Neural cell (in vitro differentiated cells): ENCODE results near the gene KCNIP3. TPM values are rescaled to one million over a fixed set of nuclear protein-coding genes. Genes with fewer than 3 reads are reported as not detected.

Experiments
- H2AFZ ChIP-seq: fragments of 200-600, 300-800 bp; sonication (generic), shearing (Covaris generic); 2 replicates; pipeline ENCODE4 v1.6.0; 2014; ENCODE audit warnings: low read depth, mild to moderate bottlenecking, antibody characterized with exemption, low read length, moderate library complexity
- H3F3A ChIP-seq: fragments of 200-600 bp; shearing (Covaris generic); 2 replicates; pipeline ENCODE4 v1.6.1; 2016; ENCODE audit warnings: mild to moderate bottlenecking, moderate library complexity, mixed read lengths, antibody characterized with exemption, low read length; ENCODE audit not compliant: insufficient read depth, poor library complexity, severe bottlenecking
- H3K27ac ChIP-seq: fragments of 200-600, 300-800 bp; sonication (generic), shearing (Covaris generic); 2 replicates; pipeline ENCODE4 v1.5.1; 2014; ENCODE audit warnings: mild to moderate bottlenecking, low read length, moderate library complexity
- H3K27me3 ChIP-seq: fragments of 300-800, 200-600 bp; sonication (generic), shearing (Covaris generic); 2 replicates; pipeline ENCODE4 v1.6.0; 2014; ENCODE audit warnings: mild to moderate bottlenecking, low read depth, low read length, moderate library complexity; ENCODE audit not compliant: insufficient read depth
- H3K36me3 ChIP-seq: fragments of 300-800, 200-600 bp; sonication (generic), shearing (Covaris generic); 2 replicates; pipeline ENCODE4 v1.5.1; 2014; ENCODE audit warnings: mild to moderate bottlenecking, antibody characterized with exemption, low read length, moderate library complexity; ENCODE audit not compliant: insufficient read depth
- H3K4me2 ChIP-seq: fragments of 300-800, 200-600 bp; sonication (generic), shearing (Covaris generic); 2 replicates; pipeline ENCODE4 v1.6.0; 2014; ENCODE audit warnings: mild to moderate bottlenecking, low read length
- H3K4me3 ChIP-seq: fragments of 300-800, 200-600 bp; sonication (generic), shearing (Covaris generic); 2 replicates; pipeline ENCODE4 v1.5.1; 2014; ENCODE audit warnings: mild to moderate bottlenecking, low read length, moderate library complexity
- H3K79me2 ChIP-seq: fragments of 200-600 bp; shearing (Covaris generic); replicated peaks from 2 replicates; pipeline ENCODE4 v1.6.0; 2014; ENCODE audit warnings: mild to moderate bottlenecking, low read length, moderate library complexity; ENCODE audit not compliant: insufficient read depth
- H3K9ac ChIP-seq: fragments of 300-800, 200-600 bp; sonication (generic), shearing (Covaris generic); 2 replicates; pipeline ENCODE4 v1.6.1; 2016; ENCODE audit warnings: mild to moderate bottlenecking, low read length, mixed read lengths
- H3K9me2 ChIP-seq: fragments of 200-600 bp; shearing (Covaris generic); 2 replicates; pipeline ENCODE4 v1.6.1; 2016; ENCODE audit warnings: mild to moderate bottlenecking, low read length, mixed read lengths; ENCODE audit not compliant: insufficient read depth
- H3K9me3 ChIP-seq: fragments of 200-600, 300-800 bp; sonication (generic), shearing (Covaris generic); 2 replicates; pipeline ENCODE4 v1.6.1; 2016; ENCODE audit warnings: mild to moderate bottlenecking, mixed run types, low read length, moderate library complexity, mixed read lengths
- H4K20me1 ChIP-seq: fragments of 200-600 bp; shearing (Covaris generic); 2 replicates; pipeline ENCODE4 v1.6.1; 2016; ENCODE audit warnings: mild to moderate bottlenecking, mixed run types; ENCODE audit not compliant: insufficient read depth
- CTCF ChIP-seq: fragments of 450-650 bp; IDR thresholded peaks from 2 replicates; pipeline ENCODE4 v1.5.1; 2014; ENCODE audit warnings: antibody characterized with exemption, mild to moderate bottlenecking, moderate library complexity; ENCODE audit not compliant: poor library complexity, severe bottlenecking
- EP300 ChIP-seq: fragments of 450-650 bp; conservative IDR thresholded peaks from 2 replicates; pipeline ENCODE4 v1.6.1; 2014; ENCODE audit warnings: antibody characterized with exemption, mild to moderate bottlenecking, moderate library complexity; ENCODE audit not compliant: poor library complexity, severe bottlenecking
- EZH2 ChIP-seq: fragments of 200-600, 300-800 bp; shearing (Covaris generic), sonication (generic); IDR thresholded peaks from 2 replicates; pipeline ENCODE4 v1.6.1; 2014; ENCODE audit warnings: antibody characterized with exemption, low read length, borderline replicate concordance, mild to moderate bottlenecking; ENCODE audit not compliant: insufficient read depth, poor library complexity, severe bottlenecking
- MXI1 ChIP-seq: fragments of 450-650 bp; conservative IDR thresholded peaks from 2 replicates; pipeline ENCODE4 v1.6.1; 2014; ENCODE audit warnings: antibody characterized with exemption, mild to moderate bottlenecking; ENCODE audit not compliant: poor library complexity, severe bottlenecking
- POLR2AphosphoS5 ChIP-seq: IDR thresholded peaks from 2 replicates; pipeline ENCODE4 v1.6.1; 2012
- RAD21 ChIP-seq: fragments of 450-650 bp; conservative IDR thresholded peaks from 2 replicates; pipeline ENCODE4 v1.6.1; 2014; ENCODE audit warnings: antibody characterized with exemption, mild to moderate bottlenecking, moderate library complexity
- REST ChIP-seq: IDR thresholded peaks from 2 replicates; pipeline ENCODE4 v1.6.1; 2012; ENCODE audit warnings: borderline replicate concordance
- SMC3 ChIP-seq: fragments of 450-650 bp; conservative IDR thresholded peaks from 2 replicates; pipeline ENCODE4 v1.6.1; 2014; ENCODE audit warnings: antibody characterized with exemption, mild to moderate bottlenecking, moderate library complexity; ENCODE audit not compliant: poor library complexity
- TAF1 ChIP-seq: IDR thresholded peaks from 2 replicates; pipeline ENCODE4 v1.6.1; 2012; ENCODE audit warnings: low read depth
- polyA plus RNA-seq: library from polyadenylated mRNA; depleted of rRNA; stranded (reverse); fragments of >200 nt; gene quantifications from 2 replicates; pipeline ENCODE4 v1.2.3, GENCODE V29; 2014

KCNIP3 gene
- polyA plus RNA-seq, 1 donor from 2014 or later = not detected

GRCh38 chr2:95344656-95345055 lies 47.5 kb downstream of the KCNIP3 start:
- Histone ChIP-seq H3K9me3 (no peaks in the 10 kb centered on the region), H3K4me2 (no peak overlapping the region), H3K9ac (no peak overlapping the region), H3F3A (no peaks in the 10 kb centered on the region), H3K9me2 (no peaks in the 10 kb centered on the region), H3K27ac (no peak overlapping the region), H4K20me1 (no peaks in the 10 kb centered on the region), H3K4me3 (no peak overlapping the region), H3K79me2 (no peaks in the 10 kb centered on the region), H2AFZ (no peak overlapping the region), H3K36me3 (no peaks in the 10 kb centered on the region), H3K27me3 (peaks cover 46% of the 10 kb centered on the region)
- TF ChIP-seq MXI1 = no peak
- TF ChIP-seq TAF1 = no peak
- no peak for TF ChIP-seq CTCF
- TF ChIP-seq SMC3 = no peak
- no peak for TF ChIP-seq REST
- TF ChIP-seq EP300 = no peak
- no peak for TF ChIP-seq RAD21
- no peak for TF ChIP-seq EZH2
- no peak for TF ChIP-seq POLR2AphosphoS5

GRCh38 chr2:95345081-95345562 lies 48.0 kb downstream of the KCNIP3 start:
- TF ChIP-seq EZH2 (no peak), EP300 (no peak), REST (no peak), RAD21 (no peak), CTCF (no peak), MXI1 (no peak), SMC3 (no peak), POLR2AphosphoS5 (no peak), TAF1 (no peak)
- H3K9me2 ChIP-seq = no peaks in the 10 kb centered on the region
- H3K4me3 ChIP-seq = peak overlapping the region; percentile 58
- H3K4me2 ChIP-seq = no peak overlapping the region
- H4K20me1 ChIP-seq = no peaks in the 10 kb centered on the region
- no peak overlapping the region for H3K9ac ChIP-seq
- H3K9me3 ChIP-seq = no peaks in the 10 kb centered on the region
- no peaks in the 10 kb centered on the region for H3F3A ChIP-seq
- H3K27me3 ChIP-seq = peaks cover 46% of the 10 kb centered on the region
- H3K36me3 ChIP-seq = no peaks in the 10 kb centered on the region
- no peaks in the 10 kb centered on the region for H3K79me2 ChIP-seq
- H3K27ac ChIP-seq = no peak overlapping the region
- no peak overlapping the region for H2AFZ ChIP-seq
